ENCODE data around the gene E4F1.

E4F1 gene

GRCh38 chr16:2242598-2242997, 19.2 kb downstream of the E4F1 start:
- DNase-seq (ENCODE audit: insufficient read length): no peak
- no peak for FAIRE-seq
- TF ChIP-seq TAF1 (IDR thresholded peaks at IDR 0.05; ENCODE audit: borderline replicate concordance, low read depth, low read length): no peak
- no peak for TF ChIP-seq POLR2AphosphoS5 (IDR thresholded peaks at IDR 0.05; ENCODE audit: low read depth, low read length)
- TF ChIP-seq POLR2A (IDR thresholded peaks at IDR 0.05; ENCODE audit: low read depth, low read length): no peak

DNA sequence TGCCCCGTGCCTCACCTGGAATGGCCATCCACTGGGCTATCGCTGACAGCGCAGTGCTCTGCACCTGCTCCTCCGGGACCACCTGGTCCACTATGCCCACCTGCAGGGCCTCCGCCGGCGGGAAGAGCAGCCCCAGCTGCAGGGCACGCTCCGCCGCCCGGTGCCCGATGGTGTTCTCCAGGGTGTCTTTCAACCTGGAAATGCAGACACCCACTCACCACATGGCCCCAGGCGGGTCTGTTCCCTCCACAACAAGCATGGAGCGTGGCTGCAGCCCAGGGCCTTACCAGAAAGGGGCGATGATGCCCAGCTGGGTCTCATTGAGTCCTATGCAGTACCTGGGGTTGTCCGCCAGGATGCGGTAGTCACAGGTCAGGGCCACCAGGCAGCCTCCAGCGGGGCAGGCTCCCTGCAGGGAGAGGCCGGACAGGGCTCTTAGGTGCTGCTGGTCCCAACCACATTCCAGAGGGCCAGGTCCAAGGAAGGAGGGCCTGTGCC, 19.7 kb downstream of the E4F1 start:
- FAIRE-seq (no peak), DNase-seq (ENCODE audit: insufficient read length) (no peak)
- TF ChIP-seq POLR2AphosphoS5 (IDR thresholded peaks at IDR 0.05; ENCODE audit: low read depth, low read length) (no peak), TAF1 (IDR thresholded peaks at IDR 0.05; ENCODE audit: borderline replicate concordance, low read depth, low read length) (no peak), POLR2A (IDR thresholded peaks at IDR 0.05; ENCODE audit: low read depth, low read length) (no peak)

GRCh38 chr16:2243781-2244180, 20.4 kb downstream of the E4F1 start:
- no peak for FAIRE-seq
- TF ChIP-seq POLR2AphosphoS5 (IDR thresholded peaks at IDR 0.05; ENCODE audit: low read depth, low read length) (no peak), POLR2A (IDR thresholded peaks at IDR 0.05; ENCODE audit: low read depth, low read length) (no peak), TAF1 (IDR thresholded peaks at IDR 0.05; ENCODE audit: borderline replicate concordance, low read depth, low read length) (no peak)
- no peak for DNase-seq (ENCODE audit: insufficient read length)

DNA sequence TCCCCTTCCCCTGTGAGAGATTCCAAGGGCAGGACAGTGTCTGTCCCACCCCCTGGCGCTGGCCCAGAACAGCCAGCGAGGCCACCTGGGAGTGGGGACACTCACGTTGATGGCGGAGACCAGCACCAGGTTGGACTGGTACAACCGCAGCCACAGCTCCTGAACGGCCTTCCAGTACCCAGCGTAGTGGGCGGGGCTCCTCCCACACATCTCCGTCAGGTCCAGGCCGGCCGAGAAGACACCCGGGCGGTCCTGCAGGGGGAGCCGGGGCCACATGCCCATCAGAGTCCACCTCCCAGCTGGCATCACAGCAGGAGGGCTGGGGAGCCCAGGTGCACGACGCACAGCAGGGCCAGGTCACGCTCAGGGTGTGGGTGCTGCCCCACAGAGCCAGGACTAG, 20.9 kb downstream of the E4F1 start:
- no peak for DNase-seq (ENCODE audit: insufficient read length)
- TF ChIP-seq POLR2AphosphoS5 (IDR thresholded peaks at IDR 0.05; ENCODE audit: low read depth, low read length) (no peak), POLR2A (IDR thresholded peaks at IDR 0.05; ENCODE audit: low read depth, low read length) (no peak), TAF1 (IDR thresholded peaks at IDR 0.05; ENCODE audit: borderline replicate concordance, low read depth, low read length) (no peak)
- FAIRE-seq: no peak

- TF ChIP-seq POLR2A (IDR thresholded peaks at IDR 0.05; ENCODE audit: low read depth, low read length): no peak
- TF ChIP-seq TAF1 (IDR thresholded peaks at IDR 0.05; ENCODE audit: borderline replicate concordance, low read depth, low read length): no peak
- no peak for TF ChIP-seq POLR2AphosphoS5 (IDR thresholded peaks at IDR 0.05; ENCODE audit: low read depth, low read length)
- FAIRE-seq (no peak), DNase-seq (ENCODE audit: insufficient read length) (no peak)
Observed at GRCh38 chr16:2244926-2245795, 21.8 kb downstream of the E4F1 start.

GRCh38 chr16:2246301-2246885, 23.0 kb downstream of the E4F1 start:
- TF ChIP-seq POLR2AphosphoS5 (IDR thresholded peaks at IDR 0.05; ENCODE audit: low read depth, low read length) (no peak), POLR2A (IDR thresholded peaks at IDR 0.05; ENCODE audit: low read depth, low read length) (no peak), TAF1 (IDR thresholded peaks at IDR 0.05; ENCODE audit: borderline replicate concordance, low read depth, low read length) (no peak)
- DNase-seq (ENCODE audit: insufficient read length) (no peak), FAIRE-seq (no peak)

DNA sequence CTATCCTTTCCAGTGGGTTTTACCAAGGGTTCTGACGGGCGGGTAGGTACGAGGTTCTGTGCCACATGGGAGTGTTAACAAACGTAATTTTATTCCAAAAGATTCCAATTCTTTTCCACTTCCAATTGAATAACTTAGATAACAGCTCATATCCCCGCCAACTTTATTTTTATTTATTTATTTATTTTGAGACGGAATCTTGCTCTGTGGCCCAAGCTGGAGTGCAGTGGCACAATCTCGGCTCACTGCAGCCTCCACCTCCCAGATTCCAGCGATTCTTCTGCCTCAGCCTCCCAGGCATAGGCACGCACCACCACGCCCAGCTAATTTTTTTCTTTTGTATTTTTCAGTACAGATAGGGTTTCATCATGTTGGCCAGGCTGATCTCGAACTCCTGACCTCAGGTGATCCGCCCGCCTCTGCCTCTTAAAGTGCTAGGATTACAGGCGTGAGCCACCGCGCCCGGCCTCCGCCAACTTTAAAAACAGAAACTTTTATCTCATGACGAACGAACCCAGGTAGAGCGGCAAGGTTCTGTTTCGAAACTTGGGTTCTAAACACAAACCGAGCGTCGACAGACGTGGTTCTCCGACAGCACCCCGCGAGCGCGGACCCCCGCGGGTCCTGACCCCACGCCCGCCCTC, 27.4 kb downstream of the E4F1 start:
- DNase-seq (ENCODE audit: insufficient read length) (no peak), FAIRE-seq (no peak)
- TF ChIP-seq POLR2A (IDR thresholded peaks at IDR 0.05; ENCODE audit: low read depth, low read length) (no peak), TAF1 (IDR thresholded peaks at IDR 0.05; ENCODE audit: borderline replicate concordance, low read depth, low read length) (no peak), POLR2AphosphoS5 (IDR thresholded peaks at IDR 0.05; ENCODE audit: low read depth, low read length) (no peak)

- peak; percentile 100 for DNase-seq (ENCODE audit: insufficient read length)
- FAIRE-seq: peak; percentile 93
- peak; percentile 88 for TF ChIP-seq POLR2AphosphoS5 (IDR thresholded peaks at IDR 0.05; ENCODE audit: low read depth, low read length)
- TF ChIP-seq TAF1 (IDR thresholded peaks at IDR 0.05; ENCODE audit: borderline replicate concordance, low read depth, low read length): peak; percentile 82
- TF ChIP-seq POLR2A (IDR thresholded peaks at IDR 0.05; ENCODE audit: low read depth, low read length): peak; percentile 72
Observed at GRCh38 chr16:2251296-2252111, 28.1 kb downstream of the E4F1 start, which contains the start of gene ECI1. TSS of gene ECI1 (minus strand) at chr16:2251587. CDS start at chr16:2251566, 21 bp downstream.

- TF ChIP-seq POLR2A (IDR thresholded peaks at IDR 0.05; ENCODE audit: low read depth, low read length) (no peak; the same call in 1 of the 2 replicates), POLR2AphosphoS5 (IDR thresholded peaks at IDR 0.05; ENCODE audit: low read depth, low read length) (no peak), TAF1 (IDR thresholded peaks at IDR 0.05; ENCODE audit: borderline replicate concordance, low read depth, low read length) (no peak)
- no peak for FAIRE-seq
- DNase-seq (ENCODE audit: insufficient read length): no peak
Observed at GRCh38 chr16:2252806-2253148, 29.4 kb downstream of the E4F1 start.

DNA sequence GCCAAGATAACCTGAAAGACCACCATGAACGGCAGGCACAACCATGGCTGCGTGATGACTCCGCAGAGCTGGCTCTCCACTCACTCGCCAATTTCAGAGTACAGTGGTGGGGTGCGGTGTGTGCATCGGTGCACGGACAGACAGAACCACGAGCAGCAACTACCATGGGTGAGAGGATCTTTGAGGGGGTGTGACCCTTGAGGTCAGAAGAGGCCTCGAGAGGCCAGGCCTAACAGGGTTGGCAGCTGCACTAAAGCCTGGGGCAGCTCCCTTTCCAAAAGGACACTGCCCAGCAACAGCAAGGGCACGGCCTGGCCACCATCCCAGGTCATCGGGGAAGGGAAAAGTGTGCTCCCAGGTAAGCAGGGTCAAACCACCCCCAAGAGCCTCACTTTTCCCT, 29.9 kb downstream of the E4F1 start:
- TF ChIP-seq POLR2AphosphoS5 (IDR thresholded peaks at IDR 0.05; ENCODE audit: low read depth, low read length): peak; percentile 47; the same call in 1 of the 2 replicates
- no peak for TF ChIP-seq TAF1 (IDR thresholded peaks at IDR 0.05; ENCODE audit: borderline replicate concordance, low read depth, low read length)
- no peak for TF ChIP-seq POLR2A (IDR thresholded peaks at IDR 0.05; ENCODE audit: low read depth, low read length)
- no peak for DNase-seq (ENCODE audit: insufficient read length)
- no peak for FAIRE-seq

Data from GM12892 (cell line).